HG03571 (cell line): ENCODE results near the gene LCA5L.

ENCODE experiments used
- ATAC-seq: cut with Tn5 transposase; IDR thresholded peaks from one replicate; pipeline ENCODE4 v1.9.1; 2021; ENCODE audit not compliant: unreplicated experiment

The LCA5L gene

GRCh38 chr21:39445321-39446269, at the start of gene LCA5L:
LCA5L (minus strand) TSS chr21:39445778; CDS start chr21:39428493, 17,285 bp downstream.
- ATAC-seq, result peak; percentile 80

GRCh38 chr21:39489380-39489924, 43.9 kb upstream of the LCA5L start:
- no peak for ATAC-seq

GRCh38 chr21:39484711-39485276, 39.2 kb upstream of the LCA5L start:
- no peak for ATAC-seq

DNA sequence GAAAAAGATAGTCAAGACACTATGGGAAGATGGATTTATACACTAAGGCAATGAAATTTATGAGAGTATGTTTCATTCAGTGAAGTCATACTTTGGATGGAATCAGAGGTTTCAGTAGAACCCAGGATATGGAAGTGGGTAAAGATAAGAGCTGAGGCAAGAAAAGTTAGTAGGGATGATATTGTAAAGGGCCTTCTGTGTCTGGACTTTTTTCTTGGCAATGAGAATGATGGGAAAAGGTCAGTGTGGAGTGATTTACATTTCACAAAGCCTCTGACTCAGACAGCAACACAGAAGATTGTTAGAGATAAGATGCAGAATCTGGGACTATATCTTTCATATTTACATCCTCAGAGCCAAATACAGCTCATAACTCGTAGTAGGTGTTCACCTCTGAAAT, 38.3 kb upstream of the LCA5L start:
- no peak for ATAC-seq

DNA sequence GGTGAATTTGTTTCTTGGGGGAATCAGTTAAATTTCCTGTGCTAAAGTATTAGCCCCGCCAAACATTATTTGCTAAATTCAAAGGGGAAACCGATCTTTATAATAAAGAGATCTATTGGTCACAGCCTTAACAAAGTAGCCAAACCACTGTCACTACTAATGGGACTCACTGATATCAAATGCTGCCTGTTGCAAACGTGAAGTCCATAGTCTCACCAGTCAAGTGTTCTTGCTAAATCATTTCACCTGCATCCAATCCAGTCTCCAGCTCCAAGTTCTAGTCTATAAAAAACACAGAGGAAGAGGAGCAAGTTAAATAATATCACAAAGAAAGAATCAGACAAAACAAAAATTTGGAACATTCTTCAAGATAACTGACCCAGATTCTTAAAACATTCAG, 36.3 kb upstream of the LCA5L start:
- ATAC-seq, result no peak

GRCh38 chr21:39480271-39480670, 34.7 kb upstream of the LCA5L start:
- no peak for ATAC-seq

DNA sequence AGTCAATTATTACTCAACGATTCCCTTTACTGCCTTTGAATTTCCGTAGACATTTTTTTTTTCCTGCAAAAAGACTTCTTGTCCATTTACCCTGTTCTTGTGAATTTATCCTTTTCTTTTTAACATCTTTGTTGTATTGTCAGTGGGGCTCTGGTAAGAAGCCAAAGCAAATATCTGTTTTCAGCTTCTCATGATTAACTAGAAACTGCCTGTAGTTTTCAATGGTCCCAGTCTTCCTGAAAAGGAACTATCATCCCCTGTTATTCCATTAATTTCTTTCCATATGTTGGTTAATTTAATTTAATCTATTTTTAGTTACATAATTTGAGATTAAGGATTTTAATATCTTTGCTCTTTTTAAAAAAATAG, 34.2 kb upstream of the LCA5L start:
- ATAC-seq, result no peak

GRCh38 chr21:39479164-39479813, 33.7 kb upstream of the LCA5L start:
- ATAC-seq, result no peak

DNA sequence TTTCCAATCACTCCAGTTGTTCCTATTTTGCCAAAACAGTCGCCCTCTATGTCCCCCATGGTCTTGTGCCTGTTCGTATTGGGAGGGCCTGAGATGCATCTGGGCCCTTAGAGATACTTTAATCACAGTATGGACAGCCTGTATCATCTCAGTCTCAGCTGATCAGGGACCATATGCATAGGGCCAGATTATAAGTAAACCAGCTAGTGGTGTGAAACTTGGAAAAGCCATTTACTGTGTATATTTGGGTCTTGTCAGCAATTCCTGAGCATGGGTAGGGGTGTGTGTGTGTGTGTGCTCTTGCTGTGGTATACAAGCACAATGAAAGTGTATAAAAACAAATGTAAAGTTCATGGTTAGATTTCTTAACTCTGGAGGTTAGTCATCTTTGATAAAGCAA, 29.0 kb upstream of the LCA5L start:
- no peak for ATAC-seq

GRCh38 chr21:39472786-39473185, 27.2 kb upstream of the LCA5L start:
- ATAC-seq, result no peak

DNA sequence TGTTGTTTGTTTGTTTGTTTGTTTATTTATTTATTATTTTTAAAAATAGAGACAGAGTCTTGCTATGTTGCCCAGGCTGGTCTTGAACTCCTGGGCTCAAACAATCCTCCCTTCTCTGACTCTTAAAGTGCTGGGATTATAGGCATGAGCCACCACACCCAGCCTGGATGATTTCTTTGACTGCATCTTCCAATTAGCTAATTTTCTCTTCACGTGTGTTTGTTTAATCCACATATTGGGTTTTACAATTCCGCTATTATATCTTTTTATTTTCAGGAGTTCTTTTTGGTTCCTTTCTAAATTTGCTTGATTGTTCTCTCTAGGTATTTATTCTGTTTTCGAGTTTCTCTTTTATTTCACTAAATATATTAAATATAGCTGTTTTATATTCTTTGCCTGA, 26.0 kb upstream of the LCA5L start:
- no peak for ATAC-seq

DNA sequence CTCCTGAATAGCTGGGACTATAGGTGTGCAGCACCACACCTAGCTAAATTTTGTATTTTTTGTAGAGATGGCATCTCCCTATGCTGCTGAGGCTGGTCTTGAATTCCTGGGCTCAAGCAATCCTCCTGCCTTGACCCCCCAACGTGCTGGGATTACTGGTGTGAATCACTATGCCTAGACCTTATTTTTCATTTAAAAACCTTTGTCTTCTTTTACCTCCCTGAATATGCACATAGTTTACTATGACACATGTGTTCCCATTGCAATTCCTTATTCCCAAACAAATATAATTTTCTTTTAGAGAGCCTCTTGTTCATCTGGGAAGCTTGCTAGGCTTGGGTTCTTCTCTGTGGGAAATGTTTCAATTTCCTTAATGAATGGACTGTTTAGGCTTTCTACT, 23.0 kb upstream of the LCA5L start:
- ATAC-seq, result no peak

DNA sequence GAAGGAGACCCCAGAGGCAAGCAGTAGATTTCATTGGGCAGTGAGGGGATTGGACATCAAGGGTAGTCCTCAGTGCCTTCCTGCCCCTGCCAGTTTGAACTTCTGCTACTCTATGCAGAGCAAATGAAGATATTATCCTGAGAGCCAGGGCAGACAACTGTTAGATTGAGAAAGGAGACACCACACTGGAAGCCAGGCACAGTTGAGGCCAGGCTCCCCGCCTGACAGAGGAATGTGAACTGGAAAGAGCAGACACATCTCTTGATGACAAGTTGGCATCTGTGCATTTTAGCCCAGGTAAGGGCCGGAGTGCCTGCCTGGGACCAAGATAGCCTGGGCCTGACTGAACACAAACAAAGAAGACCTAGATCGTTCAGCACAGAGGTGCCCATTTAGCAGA, 22.2 kb upstream of the LCA5L start:
- ATAC-seq, result no peak

- ATAC-seq, result no peak
Observed at GRCh38 chr21:39466584-39466983, 21.0 kb upstream of the LCA5L start.

DNA sequence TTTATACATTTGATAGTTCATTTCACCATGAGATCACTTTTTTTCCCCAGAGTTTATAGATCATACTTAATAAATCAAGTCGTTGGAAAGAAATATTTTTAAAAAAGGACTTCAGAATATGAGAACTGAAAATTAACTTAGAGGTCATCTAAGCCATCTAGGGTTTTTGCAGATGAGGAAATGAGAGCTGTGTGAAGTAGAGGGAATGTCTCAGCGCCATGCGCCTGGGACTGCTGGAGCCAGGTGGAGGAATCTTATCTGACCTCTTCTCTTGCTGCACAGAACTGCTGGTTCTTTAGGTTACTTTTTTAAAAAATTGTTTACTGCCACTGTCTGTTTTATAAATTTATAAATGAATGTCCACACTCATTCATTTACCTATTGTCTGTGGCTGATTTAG, 17.7 kb upstream of the LCA5L start:
- no peak for ATAC-seq

DNA sequence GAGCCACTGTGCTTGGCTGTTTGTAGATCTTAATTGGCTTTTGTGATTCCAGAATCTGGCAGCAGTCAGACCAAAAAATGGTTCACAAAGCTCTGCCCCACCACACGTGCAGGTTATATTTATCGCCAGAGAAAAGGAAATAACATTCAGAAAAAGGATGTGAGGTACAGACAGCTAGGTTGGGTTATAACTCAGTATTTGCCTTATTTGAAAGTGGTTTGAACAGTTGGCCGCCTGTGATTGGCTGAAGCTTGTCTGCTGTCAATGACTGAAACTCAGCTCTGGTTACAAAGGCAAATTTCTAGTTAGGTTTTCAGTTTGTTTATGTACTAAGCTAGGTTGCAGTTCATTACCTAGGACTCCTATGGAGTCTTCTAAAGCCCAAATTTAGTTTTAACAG, 15.8 kb upstream of the LCA5L start:
- ATAC-seq, result peak; percentile 80

DNA sequence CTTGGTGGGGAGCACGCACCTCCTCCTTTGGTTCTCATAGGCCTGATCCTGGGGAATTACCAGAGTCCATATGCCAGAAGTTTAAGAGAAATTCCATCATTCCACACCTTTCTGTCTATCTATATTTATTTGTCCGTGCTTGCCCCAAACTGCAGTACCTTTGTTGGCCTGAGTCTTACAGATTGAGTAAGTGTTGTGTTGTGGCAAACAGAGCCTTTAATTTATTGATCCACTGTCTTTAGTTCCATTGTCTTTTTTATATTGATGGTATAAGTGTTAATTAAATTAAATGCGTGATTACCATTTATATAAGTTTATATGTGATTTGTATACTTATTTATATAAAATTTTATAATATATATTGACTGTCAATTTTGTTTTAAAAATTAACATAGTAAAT, 11.1 kb upstream of the LCA5L start:
- no peak for ATAC-seq

- no peak for ATAC-seq
Observed at GRCh38 chr21:39454949-39455668, 9.5 kb upstream of the LCA5L start.

- ATAC-seq, result no peak
Observed at GRCh38 chr21:39453571-39454179, 8.1 kb upstream of the LCA5L start.

DNA sequence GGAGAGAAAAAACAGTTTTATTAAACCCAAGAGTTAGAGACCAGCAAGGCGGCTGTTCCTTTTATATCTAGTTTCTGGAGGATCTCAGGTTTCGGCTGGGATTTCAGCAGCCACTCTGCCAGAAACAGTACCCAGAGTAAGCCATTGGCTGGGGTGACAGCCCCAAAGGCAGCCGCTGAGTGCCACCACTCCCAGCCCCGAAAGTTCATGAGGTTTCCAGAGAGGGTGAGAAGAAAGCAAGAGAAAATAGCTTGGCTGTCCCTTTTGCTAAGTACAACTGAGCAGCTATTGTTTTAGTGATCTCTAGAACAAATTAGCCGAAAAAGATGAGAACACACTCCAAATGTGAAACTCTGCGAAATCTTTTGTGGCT, 7.4 kb upstream of the LCA5L start:
- no peak for ATAC-seq
